Hepatocyte (in vitro differentiated cells): Measurements from ENCODE around the gene DCAF8L2. TPM values are rescaled to one million over a fixed set of nuclear protein-coding genes. Genes with fewer than 3 reads are reported as not detected.

Experiments
- DNase-seq: peaks from one replicate; pipeline ENCODE4 v3.0.0-alpha.2; 2016; ENCODE audit warnings: low spot score
- H2AFZ ChIP-seq: fragments of 200-600 bp; sonication (generic); 2 replicates; pipeline ENCODE4 v1.6.0; 2016; ENCODE audit warnings: antibody characterized with exemption, mild to moderate bottlenecking
- H3K27ac ChIP-seq: fragments of 200-600 bp; sonication (generic); 2 replicates; pipeline ENCODE4 v1.5.1; 2016; ENCODE audit warnings: mild to moderate bottlenecking
- H3K27me3 ChIP-seq: fragments of 200-600 bp; sonication (generic); 2 replicates; pipeline ENCODE4 v1.6.1; 2016
- H3K36me3 ChIP-seq: fragments of 200-600 bp; sonication (generic); replicated peaks from 2 replicates; pipeline ENCODE4 v1.5.1; 2016; ENCODE audit warnings: low read depth; ENCODE audit not compliant: insufficient read depth
- H3K4me1 ChIP-seq: fragments of 200-600 bp; sonication (generic); 2 replicates; pipeline ENCODE4 v1.5.1; 2016; ENCODE audit warnings: mild to moderate bottlenecking, moderate library complexity; ENCODE audit not compliant: insufficient read depth
- H3K4me2 ChIP-seq: fragments of 200-600 bp; sonication (generic); 2 replicates; pipeline ENCODE4 v1.6.0; 2016
- H3K4me3 ChIP-seq: fragments of 200-600 bp; sonication (generic); 2 replicates; pipeline ENCODE4 v1.5.1; 2016; ENCODE audit warnings: mild to moderate bottlenecking
- H3K79me2 ChIP-seq: fragments of 200-600 bp; sonication (generic); 2 replicates; pipeline ENCODE4 v1.6.0; 2017; ENCODE audit warnings: mild to moderate bottlenecking
- H3K9me2 ChIP-seq: fragments of 200-600 bp; sonication (generic); replicated peaks from 2 replicates; pipeline ENCODE4 v1.6.0; 2017; ENCODE audit warnings: mild to moderate bottlenecking; ENCODE audit not compliant: insufficient read depth
- H3K9me3 ChIP-seq: fragments of 200-600 bp; sonication (generic); 2 replicates; pipeline ENCODE4 v1.5.1; 2016; ENCODE audit warnings: low read depth, mild to moderate bottlenecking
- H4K20me1 ChIP-seq: fragments of 200-600 bp; sonication (generic); 2 replicates; pipeline ENCODE4 v1.6.0; 2016; ENCODE audit warnings: mild to moderate bottlenecking; ENCODE audit not compliant: insufficient read depth, poor library complexity, severe bottlenecking
- CTCF ChIP-seq: fragments of 200-600 bp; sonication (generic); IDR thresholded peaks from 2 replicates; pipeline ENCODE4 v1.5.1; 2016; ENCODE audit warnings: antibody characterized with exemption, mild to moderate bottlenecking; ENCODE audit not compliant: poor library complexity
- EZH2 ChIP-seq: fragments of 200-600 bp; sonication (generic); IDR thresholded peaks from 2 replicates; pipeline ENCODE4 v1.6.1; 2016; ENCODE audit warnings: antibody characterized with exemption, mild to moderate bottlenecking, borderline replicate concordance
- EZH2phosphoT487 ChIP-seq: fragments of 200-600 bp; sonication (generic); IDR thresholded peaks from one replicate; pipeline ENCODE4 v1.6.1; 2018; ENCODE audit warnings: antibody characterized with exemption, mild to moderate bottlenecking, low read depth, moderate library complexity; ENCODE audit not compliant: unreplicated experiment, severe bottlenecking
- WGBS: methylation state at CpG from one replicate; pipeline ENCODE4 v1.1.6; 2016; ENCODE audit warnings: low lambda C conversion rate; ENCODE audit errors: missing lambda C conversion rate; 5-methylcytosine and 5-hydroxymethylcytosine counted together
- polyA plus RNA-seq: library from polyadenylated mRNA; unstranded; fragments of >200 nt; fragmentation: Nextera tagmentation; extraction: Ambion mirVana; gene quantifications from 2 replicates; pipeline ENCODE4 v1.2.1, GENCODE V29; 2016
- total RNA-seq: library from RNA; depleted of rRNA; stranded (reverse); fragments of >200 nt; gene quantifications from 2 replicates; pipeline ENCODE4 v1.2.3, GENCODE V29; 2014

The DCAF8L2 gene
- total and polyA plus RNA-seq, 2 experiments from 2014 or later: not detected

- Histone ChIP-seq H3K27ac (no peak overlapping the region), H3K4me1 (no peaks in the 10 kb centered on the region), H3K9me2 (no peaks in the 10 kb centered on the region), H3K36me3 (no peaks in the 10 kb centered on the region), H3K9me3 (no peaks in the 10 kb centered on the region), H3K27me3 (no peaks in the 10 kb centered on the region), H3K4me3 (no peak overlapping the region), H3K4me2 (no peak overlapping the region), H2AFZ (no peak overlapping the region), H4K20me1 (no peaks in the 10 kb centered on the region), H3K79me2 (no peaks in the 10 kb centered on the region)
- 52% methylated on average over 1 of the region's 1 CpG for WGBS
- TF ChIP-seq EZH2 (no peak), CTCF (no peak), EZH2phosphoT487 (no peak)
- no peak for DNase-seq
Observed at GRCh38 chrX:27694667-27695066, 104.5 kb downstream of the DCAF8L2 start.

GRCh38 chrX:27706526-27706925 is 116.4 kb downstream of the DCAF8L2 start:
- no peak for TF ChIP-seq EZH2
- TF ChIP-seq CTCF: no peak
- TF ChIP-seq EZH2phosphoT487: no peak
- Histone ChIP-seq H3K4me1 (no peaks in the 10 kb centered on the region), H3K9me2 (no peaks in the 10 kb centered on the region), H3K4me3 (no peak overlapping the region), H3K27me3 (no peaks in the 10 kb centered on the region), H3K4me2 (no peak overlapping the region), H4K20me1 (no peaks in the 10 kb centered on the region), H3K9me3 (no peaks in the 10 kb centered on the region), H3K27ac (no peak overlapping the region), H3K36me3 (no peaks in the 10 kb centered on the region), H3K79me2 (no peaks in the 10 kb centered on the region), H2AFZ (no peak overlapping the region)
- WGBS: 32% methylated on average over 1 of the region's 1 CpG
- no peak for DNase-seq

GRCh38 chrX:27715610-27716009 is 125.5 kb downstream of the DCAF8L2 start:
- 61% methylated on average over 2 of the region's 2 CpGs for WGBS
- DNase-seq: no peak
- no peak for TF ChIP-seq EZH2
- no peak for TF ChIP-seq EZH2phosphoT487
- no peak for TF ChIP-seq CTCF
- Histone ChIP-seq H3K9me2 (peaks cover 4% of the 10 kb centered on the region), H3K79me2 (no peaks in the 10 kb centered on the region), H2AFZ (no peak overlapping the region), H3K4me1 (no peaks in the 10 kb centered on the region), H3K9me3 (no peaks in the 10 kb centered on the region), H3K27ac (no peak overlapping the region), H3K4me2 (no peak overlapping the region), H3K4me3 (no peak overlapping the region), H4K20me1 (no peaks in the 10 kb centered on the region), H3K36me3 (no peaks in the 10 kb centered on the region), H3K27me3 (no peaks in the 10 kb centered on the region)

- H3K4me3 ChIP-seq: no peak overlapping the region
- H2AFZ ChIP-seq: no peak overlapping the region
- no peak overlapping the region for H3K4me2 ChIP-seq
- H3K27me3 ChIP-seq: no peaks in the 10 kb centered on the region
- TF ChIP-seq EZH2: no peak
- TF ChIP-seq CTCF: no peak
- TF ChIP-seq EZH2phosphoT487: no peak
- no peaks in the 10 kb centered on the region for H3K79me2 ChIP-seq
- DNase-seq: no peak
- 61% methylated on average over 3 of the region's 3 CpGs for WGBS
- H4K20me1 ChIP-seq: no peaks in the 10 kb centered on the region
- no peaks in the 10 kb centered on the region for H3K4me1 ChIP-seq
- no peaks in the 10 kb centered on the region for H3K9me3 ChIP-seq
- H3K27ac ChIP-seq: no peak overlapping the region
- H3K36me3 ChIP-seq: no peaks in the 10 kb centered on the region
- H3K9me2 ChIP-seq: no peaks in the 10 kb centered on the region
Observed at GRCh38 chrX:27728291-27728690, 138.1 kb downstream of the DCAF8L2 start.
